Measurements from ENCODE around the gene CERKL.
A peak's percentile ranks its signal among the peaks of the same experiment; 100 is the strongest.
"Not testable (repeated sequence)": the region's sequence is repeated elsewhere in the genome, so short reads cannot be mapped to it uniquely, and the experiment has no call there.

Gene CERKL

GRCh38 chr2:181656450-181657291, at the start of gene CERKL:
CERKL (minus strand) TSS chr2:181657105; CDS start chr2:181657006, 99 bp downstream.
- H3K9me3 ChIP-seq (ENCODE audit: severe bottlenecking): no peaks in the 10 kb centered on the region

GRCh38 chr2:181702519-181702918, 45.6 kb upstream of the CERKL start:
- H3K4me1 ChIP-seq (ENCODE audit: insufficient read depth, poor library complexity, severe bottlenecking); H3K9me3 ChIP-seq (ENCODE audit: severe bottlenecking); DNase-seq (ENCODE audit: low spot score); ATAC-seq (ENCODE audit: low read depth); H3K27me3 ChIP-seq (ENCODE audit: insufficient read depth, poor library complexity, severe bottlenecking); H3K27ac ChIP-seq (ENCODE audit: poor library complexity, severe bottlenecking); H3K36me3 ChIP-seq (ENCODE audit: low read depth); H3K4me3 ChIP-seq (ENCODE audit: severe bottlenecking): not testable (repeated sequence)

More at GRCh38 chr2:181656450-181657291, at the start of gene CERKL:
- H3K36me3 ChIP-seq (ENCODE audit: low read depth): no peaks in the 10 kb centered on the region
- no peak for TF ChIP-seq CTCF (IDR thresholded peaks at IDR 0.05; ENCODE audit: poor library complexity, severe bottlenecking)
- no peak within 1 kb of the TSS for H3K27ac ChIP-seq (ENCODE audit: poor library complexity, severe bottlenecking)
- H3K4me1 ChIP-seq (ENCODE audit: insufficient read depth, poor library complexity, severe bottlenecking): no peaks in the 10 kb centered on the region
- peak within 1 kb of the TSS; percentile 35 for H3K4me3 ChIP-seq (ENCODE audit: severe bottlenecking)
- peak; percentile 46 for DNase-seq (ENCODE audit: low spot score)
- peaks cover 27% of the 10 kb centered on the region for H3K27me3 ChIP-seq (ENCODE audit: insufficient read depth, poor library complexity, severe bottlenecking)
- peak; percentile 74 for ATAC-seq (ENCODE audit: low read depth)

- H3K27me3 ChIP-seq (ENCODE audit: insufficient read depth, poor library complexity, severe bottlenecking): peaks cover 6% of the 10 kb centered on the region
These were observed 41.3 kb upstream of the CERKL start for GRCh38 chr2:181698223-181698622.

GRCh38 chr2:181697571-181697970, 40.7 kb upstream of the CERKL start:
- Histone ChIP-seq H3K4me1 (ENCODE audit: insufficient read depth, poor library complexity, severe bottlenecking) (no peaks in the 10 kb centered on the region), H3K36me3 (ENCODE audit: low read depth) (no peaks in the 10 kb centered on the region), H3K4me3 (ENCODE audit: severe bottlenecking) (no peak overlapping the region), H3K27me3 (ENCODE audit: insufficient read depth, poor library complexity, severe bottlenecking) (peaks cover 6% of the 10 kb centered on the region), H3K9me3 (ENCODE audit: severe bottlenecking) (no peaks in the 10 kb centered on the region), H3K27ac (ENCODE audit: poor library complexity, severe bottlenecking) (no peak overlapping the region)
- DNase-seq (ENCODE audit: low spot score): no peak
- no peak for ATAC-seq (ENCODE audit: low read depth)
- no peak for TF ChIP-seq CTCF (IDR thresholded peaks at IDR 0.05; ENCODE audit: poor library complexity, severe bottlenecking)

More at GRCh38 chr2:181698223-181698622, 41.3 kb upstream of the CERKL start:
- no peak for TF ChIP-seq CTCF (IDR thresholded peaks at IDR 0.05; ENCODE audit: poor library complexity, severe bottlenecking)
- no peak overlapping the region for H3K27ac ChIP-seq (ENCODE audit: poor library complexity, severe bottlenecking)
- DNase-seq (ENCODE audit: low spot score) (no peak), ATAC-seq (ENCODE audit: low read depth) (no peak)
- H3K36me3 ChIP-seq (ENCODE audit: low read depth): no peaks in the 10 kb centered on the region
- no peak overlapping the region for H3K4me3 ChIP-seq (ENCODE audit: severe bottlenecking)
- H3K9me3 ChIP-seq (ENCODE audit: severe bottlenecking): no peaks in the 10 kb centered on the region
- no peaks in the 10 kb centered on the region for H3K4me1 ChIP-seq (ENCODE audit: insufficient read depth, poor library complexity, severe bottlenecking)

- TF ChIP-seq CTCF (IDR thresholded peaks at IDR 0.05; ENCODE audit: poor library complexity, severe bottlenecking): no peak
- Histone ChIP-seq H3K4me3 (ENCODE audit: severe bottlenecking) (no peak overlapping the region), H3K36me3 (ENCODE audit: low read depth) (no peaks in the 10 kb centered on the region), H3K9me3 (ENCODE audit: severe bottlenecking) (no peaks in the 10 kb centered on the region), H3K27ac (ENCODE audit: poor library complexity, severe bottlenecking) (no peak overlapping the region), H3K27me3 (ENCODE audit: insufficient read depth, poor library complexity, severe bottlenecking) (peaks cover 6% of the 10 kb centered on the region), H3K4me1 (ENCODE audit: insufficient read depth, poor library complexity, severe bottlenecking) (no peaks in the 10 kb centered on the region)
- ATAC-seq (ENCODE audit: low read depth) (no peak), DNase-seq (ENCODE audit: low spot score) (no peak)
These were observed 40.2 kb upstream of the CERKL start for GRCh38 chr2:181697126-181697525.
